Umbilical cord (tissue), 2 donors: ENCODE results near the gene FAM237A. TPM values are rescaled to one million over a fixed set of nuclear protein-coding genes. Genes with fewer than 3 reads are reported as not detected.
A peak's percentile ranks its signal among the peaks of the same experiment; 100 is the strongest.

ENCODE experiments used
- DNase-seq: peaks from one replicate; pipeline ENCODE4 v3.0.0-alpha.2; 2015; ENCODE audit warnings: low spot score
- total RNA-seq: library from RNA; depleted of rRNA; stranded (reverse); fragments of >200 nt; gene quantifications from one replicate; pipeline ENCODE4 v1.2.3, GENCODE V29; 2014; ENCODE audit warnings: low replicate concordance; ENCODE audit not compliant: insufficient read depth

FAM237A gene
- total RNA-seq: not detected

- peak; percentile 60 for DNase-seq
Observed at GRCh38 chr2:206642075-206643025, at the start of gene FAM237A. FAM237A (plus strand) TSS chr2:206642487; CDS start chr2:206644237, 1,750 bp downstream.

GRCh38 chr2:206597717-206598218, 44.5 kb upstream of the FAM237A start:
- no peak for DNase-seq

GRCh38 chr2:206603243-206603642, 39.0 kb upstream of the FAM237A start:
- DNase-seq: no peak

GRCh38 chr2:206610451-206610850, 31.8 kb upstream of the FAM237A start:
- no peak for DNase-seq

GRCh38 chr2:206611191-206611590, 31.1 kb upstream of the FAM237A start:
- DNase-seq: no peak

GRCh38 chr2:206611736-206612135, 30.6 kb upstream of the FAM237A start:
- no peak for DNase-seq

- no peak for DNase-seq
Observed at GRCh38 chr2:206614811-206615210, 27.5 kb upstream of the FAM237A start.

GRCh38 chr2:206615417-206616089, 26.7 kb upstream of the FAM237A start:
- no peak for DNase-seq

- no peak for DNase-seq
Observed at GRCh38 chr2:206616151-206616550, 26.1 kb upstream of the FAM237A start.

GRCh38 chr2:206619011-206619410, 23.3 kb upstream of the FAM237A start:
- DNase-seq: no peak

- DNase-seq: no peak
Observed at GRCh38 chr2:206626108-206626507, 16.2 kb upstream of the FAM237A start.

GRCh38 chr2:206627632-206628031, 14.7 kb upstream of the FAM237A start:
- DNase-seq: no peak

- DNase-seq: no peak
Observed at GRCh38 chr2:206631340-206631739, 10.9 kb upstream of the FAM237A start.

- DNase-seq: no peak
Observed at GRCh38 chr2:206635015-206635414, 7.3 kb upstream of the FAM237A start.

GRCh38 chr2:206639636-206640035, 2.7 kb upstream of the FAM237A start:
- DNase-seq: no peak

- no peak for DNase-seq
Observed at GRCh38 chr2:206641226-206641625, 1.1 kb upstream of the FAM237A start.

- DNase-seq: no peak
Observed at GRCh38 chr2:206647985-206648384, 5.7 kb downstream of the FAM237A start.

- no peak for DNase-seq
Observed at GRCh38 chr2:206657087-206657486, 14.8 kb downstream of the FAM237A start.

GRCh38 chr2:206665251-206665650, 23.0 kb downstream of the FAM237A start:
- DNase-seq: no peak

- DNase-seq: no peak
Observed at GRCh38 chr2:206670531-206671319, 28.4 kb downstream of the FAM237A start.

GRCh38 chr2:206683546-206683945, 41.3 kb downstream of the FAM237A start:
- DNase-seq: no peak

GRCh38 chr2:206688453-206688852, 46.2 kb downstream of the FAM237A start:
- DNase-seq: no peak
